Breast epithelium (tissue), 3 donors: ENCODE measurements around the gene PMM2.

ENCODE experiments used
- POLR2A ChIP-seq: fragments of 450-650 bp; IDR thresholded peaks from one replicate; pipeline ENCODE4 v1.6.1; 2016; ENCODE audit warnings: antibody characterized with exemption, mild to moderate bottlenecking, moderate library complexity
- POLR2AphosphoS5 ChIP-seq, 3 donors: sonication (generic); formaldehyde crosslinking; IDR thresholded peaks; one replicate each; pipeline ENCODE4 v1.6.1; 2017; ENCODE audit warnings: antibody characterized with exemption in 3 of 3
- TF ChIP-seq, protein P1 (sequence below), 3 donors: fragments of 450-650 bp; IDR thresholded peaks; one replicate each; pipeline ENCODE4 v1.5.1; 2016 to 2017; ENCODE audit warnings: antibody characterized with exemption in 3 of 3, mild to moderate bottlenecking in 3 of 3, moderate library complexity in 3 of 3

DNA sequence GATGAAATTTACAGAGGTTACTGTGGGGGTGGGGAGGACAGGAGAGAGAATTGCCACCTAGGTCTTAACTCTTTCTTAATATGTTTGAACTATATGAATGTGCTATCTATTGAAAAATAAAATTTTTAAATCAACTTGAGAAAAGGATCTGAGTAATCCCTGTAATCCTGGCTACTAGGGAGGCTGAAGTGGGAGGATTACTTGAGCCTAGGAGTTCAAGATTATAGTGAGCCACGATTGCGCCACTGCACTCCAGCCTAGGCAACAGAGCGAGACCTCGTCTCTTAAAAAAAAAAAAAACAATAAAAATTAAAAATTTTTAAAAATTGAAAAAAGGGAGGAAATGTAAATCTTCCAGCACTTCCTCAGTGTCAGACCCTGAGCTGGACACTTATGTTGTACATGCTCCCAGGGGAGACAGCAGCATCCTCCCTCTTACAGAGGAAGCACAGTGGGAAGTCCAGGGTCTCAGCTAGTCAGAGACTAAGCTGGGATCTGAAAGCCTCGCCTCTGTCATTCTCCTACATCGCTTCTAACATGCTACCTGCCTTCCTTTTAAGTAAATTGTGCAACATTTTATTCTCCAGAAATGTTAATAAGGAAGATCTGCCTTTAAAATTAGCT, 21.9 kb downstream of the PMM2 start:
- TF ChIP-seq, protein P1, sequence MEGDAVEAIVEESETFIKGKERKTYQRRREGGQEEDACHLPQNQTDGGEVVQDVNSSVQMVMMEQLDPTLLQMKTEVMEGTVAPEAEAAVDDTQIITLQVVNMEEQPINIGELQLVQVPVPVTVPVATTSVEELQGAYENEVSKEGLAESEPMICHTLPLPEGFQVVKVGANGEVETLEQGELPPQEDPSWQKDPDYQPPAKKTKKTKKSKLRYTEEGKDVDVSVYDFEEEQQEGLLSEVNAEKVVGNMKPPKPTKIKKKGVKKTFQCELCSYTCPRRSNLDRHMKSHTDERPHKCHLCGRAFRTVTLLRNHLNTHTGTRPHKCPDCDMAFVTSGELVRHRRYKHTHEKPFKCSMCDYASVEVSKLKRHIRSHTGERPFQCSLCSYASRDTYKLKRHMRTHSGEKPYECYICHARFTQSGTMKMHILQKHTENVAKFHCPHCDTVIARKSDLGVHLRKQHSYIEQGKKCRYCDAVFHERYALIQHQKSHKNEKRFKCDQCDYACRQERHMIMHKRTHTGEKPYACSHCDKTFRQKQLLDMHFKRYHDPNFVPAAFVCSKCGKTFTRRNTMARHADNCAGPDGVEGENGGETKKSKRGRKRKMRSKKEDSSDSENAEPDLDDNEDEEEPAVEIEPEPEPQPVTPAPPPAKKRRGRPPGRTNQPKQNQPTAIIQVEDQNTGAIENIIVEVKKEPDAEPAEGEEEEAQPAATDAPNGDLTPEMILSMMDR (IDR thresholded peaks at IDR 0.05) = no peak
- TF ChIP-seq POLR2AphosphoS5 (IDR thresholded peaks at IDR 0.05) (no peak), POLR2A (no peak)
